Spleen (tissue), 7 donors: Measurements from ENCODE around the gene SF3A1.

Experiments used
- CTCF ChIP-seq, 11 experiments: fragments of 200-600 bp in 7 of 11; fragments of 450-650 bp in 4 of 11; sonication (generic) in 4 of 11; IDR thresholded peaks in 8 of 11; conservative IDR thresholded peaks in 3 of 11; 1 replicate in 7 of 11; 2 replicates in 4 of 11; pipeline versions ENCODE4 v1.4.0 to v1.8.0; 2016 to 2021; ENCODE audit warnings: antibody characterized with exemption in 11 of 11, inconsistent platforms in 4 of 11, mild to moderate bottlenecking in 1 of 11
- POLR2AphosphoS5 ChIP-seq, 3 donors: sonication (generic); formaldehyde crosslinking; IDR thresholded peaks; one replicate each; pipeline ENCODE4 v1.5.1; 2017; ENCODE audit warnings: antibody characterized with exemption in 3 of 3
- donor health status: DM: no; HTN: no; CAD: no; lungs with moderate emphysema.
- donor health status: DM: no; HTN: no; CAD: no.
- donor health status: DM: no; HTN: no; CAD: no.

DNA sequence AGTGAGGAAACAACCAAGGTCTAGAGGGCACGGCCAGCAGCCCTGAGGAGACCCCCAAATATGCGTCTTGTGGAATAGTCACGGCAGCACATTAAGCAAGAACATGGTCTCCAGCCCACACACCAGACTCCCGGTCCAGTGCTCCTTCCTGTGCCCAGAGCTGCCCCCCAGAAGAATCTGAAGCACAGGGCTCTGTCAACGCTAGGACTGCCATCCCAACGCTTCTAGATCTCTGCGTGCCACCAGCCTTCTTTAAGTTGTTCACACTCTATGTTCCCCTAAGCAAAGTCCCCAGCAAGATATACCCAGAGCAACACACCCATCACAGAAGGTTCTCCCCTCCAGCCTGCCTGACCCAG, 36.6 kb upstream of the SF3A1 start:
- TF ChIP-seq CTCF (IDR thresholded peaks at IDR 0.05 in 8 of 11, conservative IDR thresholded peaks at IDR 0.05 in 3 of 11) (no peak), POLR2AphosphoS5 (IDR thresholded peaks at IDR 0.05) (no peak)
